SK-N-SH (cell line): Measurements from ENCODE around the gene ASS1. TPM values are rescaled to one million over a fixed set of nuclear protein-coding genes. Genes with fewer than 3 reads are reported as not detected.

Source experiments
- CTCF ChIA-PET: fragments of 300-600, 350-600 bp; formaldehyde crosslinking; extraction: SDS; loops from one replicate; lab custom pipeline; 2021; lab: Yijun Ruan, JAX
- POLR2A ChIA-PET: fragments of 350-600 bp; sonication (Branson Sonifier 250); formaldehyde crosslinking; extraction: SDS; loops from one replicate; lab custom pipeline; 2020; ENCODE audit warnings: antibody characterized with exemption, inconsistent platforms; lab: Yijun Ruan, JAX
- DNase-seq: peaks from one replicate; pipeline ENCODE4 v3.0.0; 2012
- H2AFZ ChIP-seq: fragments of 200-600 bp; sonication (generic); 2 replicates; pipeline ENCODE4 v1.8.1; 2016; ENCODE audit warnings: antibody characterized with exemption, mild to moderate bottlenecking, low read depth
- H3F3A ChIP-seq: fragments of 200-600 bp; sonication (generic); replicated peaks from 2 replicates; pipeline ENCODE3; 2016; ENCODE audit warnings: antibody characterized with exemption, mild to moderate bottlenecking; ENCODE audit not compliant: insufficient read depth
- H3K27ac ChIP-seq, 2 experiments: fragments of 200-500 bp in 1 of 2; fragments of 200-600 bp in 1 of 2; sonication (Bioruptor generic) in 1 of 2; sonication (generic), shearing (Covaris generic) in 1 of 2; 2 replicates each; pipeline versions ENCODE4 v1.5.1 to v1.6.1; 2014 to 2016; ENCODE audit warnings: low read depth in 2 of 2, inconsistent platforms in 1 of 2, low read length in 1 of 2, mild to moderate bottlenecking in 1 of 2, mixed read lengths in 1 of 2
- H3K27me3 ChIP-seq: fragments of 200-600 bp; sonication (generic), shearing (Covaris generic); 2 replicates; pipeline ENCODE4 v1.6.1; 2016; ENCODE audit warnings: mixed run types; ENCODE audit not compliant: insufficient read depth
- H3K36me3 ChIP-seq, 2 experiments: fragments of 200-500 bp in 1 of 2; fragments of 200-600 bp in 1 of 2; sonication (Bioruptor generic) in 1 of 2; sonication (generic) in 1 of 2; replicated peaks in 1 of 2; 2 replicates each; pipeline versions ENCODE3 to v1.5.1; 2014 to 2016; ENCODE audit warnings: low read length in 1 of 2, mild to moderate bottlenecking in 1 of 2; ENCODE audit not compliant: insufficient read depth in 2 of 2, control insufficient read depth in 1 of 2
- H3K4me1 ChIP-seq, 2 experiments: fragments of 200-500 bp in 1 of 2; fragments of 200-600 bp in 1 of 2; sonication (Bioruptor generic) in 1 of 2; sonication (generic), shearing (Covaris generic) in 1 of 2; 2 replicates each; pipeline versions ENCODE4 v1.5.1 to v1.6.1; 2014 to 2016; ENCODE audit warnings: low read depth in 1 of 2, low read length in 1 of 2, mixed run types in 1 of 2; ENCODE audit not compliant: insufficient read depth in 2 of 2, control insufficient read depth in 1 of 2
- H3K4me2 ChIP-seq: fragments of 200-600 bp; sonication (generic), shearing (Covaris generic); 2 replicates; pipeline ENCODE4 v1.6.1; 2017; ENCODE audit warnings: mixed run types
- H3K4me3 ChIP-seq, 2 experiments: fragments of 200-500 bp in 1 of 2; fragments of 200-600 bp in 1 of 2; sonication (Bioruptor generic) in 1 of 2; sonication (generic), shearing (Covaris generic) in 1 of 2; 2 replicates each; pipeline versions ENCODE4 v1.5.1 to v1.8.1; 2014 to 2016; ENCODE audit warnings: low read depth in 2 of 2, inconsistent platforms in 1 of 2, low read length in 1 of 2, mild to moderate bottlenecking in 1 of 2, mixed read lengths in 1 of 2, moderate library complexity in 1 of 2
- H3K79me2 ChIP-seq: fragments of 200-600 bp; sonication (generic); 2 replicates; pipeline ENCODE4 v1.8.1; 2017; ENCODE audit warnings: mild to moderate bottlenecking; ENCODE audit not compliant: insufficient read depth
- H3K9ac ChIP-seq: fragments of 200-600 bp; sonication (generic); 2 replicates; pipeline ENCODE4 v1.6.1; 2017; ENCODE audit warnings: mixed run types
- H3K9me2 ChIP-seq: fragments of 200-600 bp; sonication (generic); 2 replicates; pipeline ENCODE4 v1.6.1; 2017; ENCODE audit warnings: mixed run types
- H3K9me3 ChIP-seq: fragments of 200-600 bp; sonication (generic); 2 replicates; pipeline ENCODE4 v1.6.1; 2017; ENCODE audit warnings: mixed run types, mild to moderate bottlenecking, moderate library complexity
- H4K20me1 ChIP-seq: fragments of 200-600 bp; sonication (generic); 2 replicates; pipeline ENCODE4 v1.6.1; 2017; ENCODE audit warnings: mild to moderate bottlenecking, mixed run types; ENCODE audit not compliant: insufficient read depth
- ELF1 ChIP-seq: IDR thresholded peaks from 2 replicates; pipeline ENCODE4 v1.4.0; 2012
- EP300 ChIP-seq, 2 experiments: IDR thresholded peaks; 2 replicates each; pipeline versions ENCODE4 v1.4.0 to v1.6.1; 2012; ENCODE audit warnings: borderline replicate concordance in 1 of 2, low read depth in 1 of 2, low read length in 1 of 2
- EZH2phosphoT487 ChIP-seq: fragments of 200-600 bp; sonication (generic); IDR thresholded peaks from 2 replicates; pipeline ENCODE4 v1.6.1; 2017; ENCODE audit warnings: low read depth, mixed run types, mild to moderate bottlenecking, antibody characterized with exemption, moderate library complexity, borderline replicate concordance
- FOSL2 ChIP-seq: IDR thresholded peaks from 2 replicates; pipeline ENCODE4 v1.4.0; 2012; ENCODE audit warnings: low read depth, mild to moderate bottlenecking, moderate library complexity, borderline replicate concordance
- FOXJ3 ChIP-seq: sonication (generic); formaldehyde crosslinking; IDR thresholded peaks from 2 replicates; pipeline ENCODE4 v1.5.1; 2020; ENCODE audit warnings: mild to moderate bottlenecking, missing genetic modification reagents
- GABPA ChIP-seq: IDR thresholded peaks from 2 replicates; pipeline ENCODE4 v1.4.0; 2012; ENCODE audit warnings: low read depth, mild to moderate bottlenecking
- GATA2 ChIP-seq: sonication (generic); formaldehyde crosslinking; IDR thresholded peaks from 2 replicates; pipeline ENCODE4 v1.5.0; 2020; ENCODE audit warnings: mild to moderate bottlenecking, missing genetic modification reagents
- JUND ChIP-seq: IDR thresholded peaks from 2 replicates; pipeline ENCODE4 v1.4.0; 2012
- MXI1 ChIP-seq: IDR thresholded peaks from 2 replicates; pipeline ENCODE4 v1.6.1; 2012; ENCODE audit warnings: mild to moderate bottlenecking, low read depth, low read length, improper control_type of control experiment
- NRF1 ChIP-seq: IDR thresholded peaks from 2 replicates; pipeline ENCODE4 v1.6.1; 2012; ENCODE audit warnings: low read depth, mild to moderate bottlenecking, low read length
- RAD21 ChIP-seq: IDR thresholded peaks from 2 replicates; pipeline ENCODE4 v1.6.1; 2012; ENCODE audit warnings: mild to moderate bottlenecking, low read length
- RCOR1 ChIP-seq: fragments of 150-350 bp; IDR thresholded peaks from 2 replicates; pipeline ENCODE4 v1.6.1; 2017; ENCODE audit warnings: antibody characterized with exemption, low read length
- RFX5 ChIP-seq: IDR thresholded peaks from 2 replicates; pipeline ENCODE4 v1.6.1; 2012; ENCODE audit warnings: mild to moderate bottlenecking, improper control_type of control experiment, low read length
- RXRA ChIP-seq: IDR thresholded peaks from 2 replicates; pipeline ENCODE4 v1.4.0; 2012; ENCODE audit warnings: low read depth, mild to moderate bottlenecking, borderline replicate concordance
- SIN3A ChIP-seq: IDR thresholded peaks from 2 replicates; pipeline ENCODE4 v1.6.1; 2012; ENCODE audit warnings: low read depth, mild to moderate bottlenecking, low read length, moderate library complexity, borderline replicate concordance
- SMC3 ChIP-seq: IDR thresholded peaks from 2 replicates; pipeline ENCODE4 v1.6.1; 2012; ENCODE audit warnings: low read depth, low read length, improper control_type of control experiment
- TAF1 ChIP-seq: IDR thresholded peaks from 2 replicates; pipeline ENCODE4 v1.6.1; 2012; ENCODE audit warnings: low read depth, mild to moderate bottlenecking, low read length, moderate library complexity, borderline replicate concordance
- YY1 ChIP-seq: IDR thresholded peaks from 2 replicates; pipeline ENCODE4 v1.4.0; 2012; ENCODE audit warnings: low read depth, mild to moderate bottlenecking
- WGBS: methylation state at CpG from one replicate; pipeline ENCODE4 v1.1.6; 2017; ENCODE audit warnings: low lambda C conversion rate; 5-methylcytosine and 5-hydroxymethylcytosine counted together
- polyA plus RNA-seq, 3 experiments: library from polyadenylated mRNA; depleted of rRNA; stranded (reverse); fragments of >200 nt; gene quantifications; 2 replicates each; pipeline ENCODE4 v1.2.3, GENCODE V29; 2012
- TF ChIP-seq, protein P1 (sequence below): IDR thresholded peaks from 2 replicates; pipeline ENCODE4 v1.4.0; 2012; ENCODE audit warnings: low read depth, borderline replicate concordance
- TF ChIP-seq, protein P2 (sequence below): IDR thresholded peaks from 2 replicates; pipeline ENCODE4 v1.4.0; 2012; ENCODE audit warnings: low read depth, borderline replicate concordance
- TF ChIP-seq, protein P3 (sequence below): IDR thresholded peaks from 2 replicates; pipeline ENCODE4; 2012
- TF ChIP-seq, protein P4 (sequence below): fragments of 200-600 bp; sonication (generic); IDR thresholded peaks from 2 replicates; pipeline ENCODE4 v1.6.1; 2017; ENCODE audit warnings: antibody characterized with exemption, mild to moderate bottlenecking, moderate library complexity

Gene ASS1
- polyA plus RNA-seq, 1 of the 3 experiments (the other 2 are of a cell fraction): 0.59 TPM

DNA sequence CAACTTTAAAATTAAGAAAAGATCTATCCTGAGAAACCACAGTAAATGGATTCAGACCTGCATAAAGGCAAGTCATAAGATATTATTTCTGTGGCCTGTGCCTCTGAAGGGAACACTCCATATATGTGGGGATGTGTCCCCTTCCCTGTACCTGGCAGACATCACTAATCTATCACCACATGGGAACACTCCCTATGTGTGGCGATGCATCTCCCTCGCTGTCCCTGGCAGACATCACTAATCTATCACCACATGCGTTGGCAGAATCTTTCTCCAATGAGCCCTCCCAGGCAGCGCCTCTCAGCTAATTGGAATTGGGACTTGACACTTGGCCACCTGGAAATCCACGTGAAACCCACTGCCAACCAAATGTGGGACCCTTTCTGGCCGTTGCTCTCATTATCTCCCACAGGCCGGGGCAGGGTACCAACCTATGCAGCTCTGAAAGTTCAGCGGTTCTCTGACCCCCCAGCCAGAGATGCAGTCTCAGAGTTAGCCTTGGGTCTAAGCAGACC lies 25.2 kb upstream of the ASS1 start:
- H3K9me3 ChIP-seq: no peaks in the 10 kb centered on the region
- no peaks in the 10 kb centered on the region for H3K36me3 ChIP-seq
- H3F3A ChIP-seq: peaks cover 6% of the 10 kb centered on the region
- no peak overlapping the region for H3K4me2 ChIP-seq
- no peak overlapping the region for H3K4me3 ChIP-seq
- ChIA-PET CTCF (interaction anchor here (0.6 to 1.0 kb wide), 2 partner anchors 9 to 43 kb away, joined by 3 to 4 read pairs; no protein-coding TSS in a partner anchor), POLR2A (interaction anchor here (1.5 kb wide), 1 partner anchor 20 kb away, joined by 3 read pairs; no protein-coding TSS in a partner anchor)
- H3K9me2 ChIP-seq: no peaks in the 10 kb centered on the region
- WGBS: 96% methylated on average over 8 of the region's 8 CpGs
- DNase-seq: no peak
- TF ChIP-seq GABPA (no peak), RXRA (no peak), GATA2 (CRISPR knock-in tag) (no peak), FOXJ3 (CRISPR knock-in tag) (no peak), SIN3A (no peak), NRF1 (no peak), TAF1 (no peak), ELF1 (no peak), YY1 (no peak), MXI1 (no peak), SMC3 (no peak), RAD21 (no peak), JUND (no peak)
- TF ChIP-seq, protein P1, sequence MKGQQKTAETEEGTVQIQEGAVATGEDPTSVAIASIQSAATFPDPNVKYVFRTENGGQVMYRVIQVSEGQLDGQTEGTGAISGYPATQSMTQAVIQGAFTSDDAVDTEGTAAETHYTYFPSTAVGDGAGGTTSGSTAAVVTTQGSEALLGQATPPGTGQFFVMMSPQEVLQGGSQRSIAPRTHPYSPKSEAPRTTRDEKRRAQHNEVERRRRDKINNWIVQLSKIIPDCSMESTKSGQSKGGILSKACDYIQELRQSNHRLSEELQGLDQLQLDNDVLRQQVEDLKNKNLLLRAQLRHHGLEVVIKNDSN: no peak
- no peaks in the 10 kb centered on the region for H3K79me2 ChIP-seq
- H3K27ac ChIP-seq: no peak overlapping the region; a peak in 1 of 4 replicates
- no peak overlapping the region for H2AFZ ChIP-seq
- H3K9ac ChIP-seq: no peak overlapping the region
- H4K20me1 ChIP-seq: no peaks in the 10 kb centered on the region
- peaks cover 21 to 52% of the 10 kb centered on the region in 2 experiments for H3K4me1 ChIP-seq
- no peaks in the 10 kb centered on the region; the same call in 1 of the 2 replicates for H3K27me3 ChIP-seq

DNA sequence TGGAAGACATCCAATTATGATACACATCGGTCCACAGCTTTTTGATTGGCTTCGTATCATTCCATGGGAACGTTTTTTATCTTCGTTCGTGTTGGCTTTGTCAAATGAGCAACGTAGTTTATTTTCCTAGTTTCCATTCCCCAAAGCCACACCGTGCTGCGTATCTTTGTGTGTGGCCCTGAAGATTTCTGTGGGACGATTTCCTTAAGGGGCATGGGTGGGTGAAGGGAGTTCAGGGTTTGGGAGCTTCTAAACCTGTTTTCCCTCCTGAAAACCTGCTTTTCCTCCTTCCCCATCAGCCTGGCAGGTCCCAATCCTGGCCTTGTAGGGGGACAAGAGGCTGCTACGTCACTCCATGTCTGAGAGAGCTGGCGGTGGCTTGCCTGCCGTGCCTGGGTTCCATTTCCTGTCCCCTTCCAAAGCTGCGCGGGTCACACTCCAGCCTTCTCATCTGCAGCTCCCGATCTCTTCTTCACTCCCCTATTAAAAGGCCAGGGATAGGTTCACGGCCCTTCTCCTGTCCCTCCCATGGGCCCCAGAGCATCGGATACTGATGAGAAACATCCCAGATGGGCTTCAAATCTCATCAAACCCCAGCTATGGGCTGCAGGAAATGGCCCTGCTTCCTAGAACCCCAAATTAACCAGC lies 23.5 kb upstream of the ASS1 start:
- Histone ChIP-seq H3K27me3 (no peaks in the 10 kb centered on the region; the same call in 1 of the 2 replicates), H3K36me3 (no peaks in the 10 kb centered on the region), H3K9me3 (no peaks in the 10 kb centered on the region), H3K79me2 (no peaks in the 10 kb centered on the region), H2AFZ (no peak overlapping the region), H3K4me2 (peak overlapping the region; percentile 46; the same call in 1 of the 2 replicates), H3K4me1 (peaks cover 21 to 55% of the 10 kb centered on the region in 2 experiments), H3K9ac (no peak overlapping the region), H4K20me1 (no peaks in the 10 kb centered on the region), H3F3A (peaks cover 6% of the 10 kb centered on the region), H3K4me3 (no peak overlapping the region; a peak in 1 of 4 replicates), H3K9me2 (no peaks in the 10 kb centered on the region), H3K27ac (peak overlapping the region in 1 of 2 experiments; percentile 98; a peak in 2 of 4 replicates)
- ChIA-PET POLR2A (interaction anchor here (1.2 to 1.5 kb wide), 3 partner anchors 21 to 185 kb away, joined by 3 read pairs; no protein-coding TSS in a partner anchor), CTCF (interaction anchor here (0.9 to 2.2 kb wide), 11 partner anchors 12 to 285 kb away, joined by 3 to 8 read pairs (median 3); no protein-coding TSS in a partner anchor)
- WGBS: 49% methylated on average over 17 of the region's 17 CpGs
- DNase-seq: peak; percentile 86
- TF ChIP-seq EP300 (IDR thresholded peaks at IDR 0.05; ENCODE audit: borderline replicate concordance in 1 of 2, low read depth in 1 of 2, low read length in 1 of 2) (no peak), NRF1 (0 out of 2 replicates have a peak, but pooled peaks have one; percentile 6), EZH2phosphoT487 (no peak), RCOR1 (no peak), FOSL2 (no peak), RFX5 (no peak), SIN3A (no peak), MXI1 (0 out of 2 replicates have a peak, but pooled peaks have one; percentile 54)
- TF ChIP-seq, protein P2, sequence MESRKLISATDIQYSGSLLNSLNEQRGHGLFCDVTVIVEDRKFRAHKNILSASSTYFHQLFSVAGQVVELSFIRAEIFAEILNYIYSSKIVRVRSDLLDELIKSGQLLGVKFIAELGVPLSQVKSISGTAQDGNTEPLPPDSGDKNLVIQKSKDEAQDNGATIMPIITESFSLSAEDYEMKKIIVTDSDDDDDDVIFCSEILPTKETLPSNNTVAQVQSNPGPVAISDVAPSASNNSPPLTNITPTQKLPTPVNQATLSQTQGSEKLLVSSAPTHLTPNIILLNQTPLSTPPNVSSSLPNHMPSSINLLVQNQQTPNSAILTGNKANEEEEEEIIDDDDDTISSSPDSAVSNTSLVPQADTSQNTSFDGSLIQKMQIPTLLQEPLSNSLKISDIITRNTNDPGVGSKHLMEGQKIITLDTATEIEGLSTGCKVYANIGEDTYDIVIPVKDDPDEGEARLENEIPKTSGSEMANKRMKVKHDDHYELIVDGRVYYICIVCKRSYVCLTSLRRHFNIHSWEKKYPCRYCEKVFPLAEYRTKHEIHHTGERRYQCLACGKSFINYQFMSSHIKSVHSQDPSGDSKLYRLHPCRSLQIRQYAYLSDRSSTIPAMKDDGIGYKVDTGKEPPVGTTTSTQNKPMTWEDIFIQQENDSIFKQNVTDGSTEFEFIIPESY: no peak
- TF ChIP-seq, protein P3, sequence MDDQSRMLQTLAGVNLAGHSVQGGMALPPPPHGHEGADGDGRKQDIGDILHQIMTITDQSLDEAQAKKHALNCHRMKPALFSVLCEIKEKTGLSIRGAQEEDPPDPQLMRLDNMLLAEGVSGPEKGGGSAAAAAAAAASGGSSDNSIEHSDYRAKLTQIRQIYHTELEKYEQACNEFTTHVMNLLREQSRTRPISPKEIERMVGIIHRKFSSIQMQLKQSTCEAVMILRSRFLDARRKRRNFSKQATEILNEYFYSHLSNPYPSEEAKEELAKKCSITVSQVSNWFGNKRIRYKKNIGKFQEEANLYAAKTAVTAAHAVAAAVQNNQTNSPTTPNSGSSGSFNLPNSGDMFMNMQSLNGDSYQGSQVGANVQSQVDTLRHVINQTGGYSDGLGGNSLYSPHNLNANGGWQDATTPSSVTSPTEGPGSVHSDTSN: no peak
- TF ChIP-seq, protein P4, sequence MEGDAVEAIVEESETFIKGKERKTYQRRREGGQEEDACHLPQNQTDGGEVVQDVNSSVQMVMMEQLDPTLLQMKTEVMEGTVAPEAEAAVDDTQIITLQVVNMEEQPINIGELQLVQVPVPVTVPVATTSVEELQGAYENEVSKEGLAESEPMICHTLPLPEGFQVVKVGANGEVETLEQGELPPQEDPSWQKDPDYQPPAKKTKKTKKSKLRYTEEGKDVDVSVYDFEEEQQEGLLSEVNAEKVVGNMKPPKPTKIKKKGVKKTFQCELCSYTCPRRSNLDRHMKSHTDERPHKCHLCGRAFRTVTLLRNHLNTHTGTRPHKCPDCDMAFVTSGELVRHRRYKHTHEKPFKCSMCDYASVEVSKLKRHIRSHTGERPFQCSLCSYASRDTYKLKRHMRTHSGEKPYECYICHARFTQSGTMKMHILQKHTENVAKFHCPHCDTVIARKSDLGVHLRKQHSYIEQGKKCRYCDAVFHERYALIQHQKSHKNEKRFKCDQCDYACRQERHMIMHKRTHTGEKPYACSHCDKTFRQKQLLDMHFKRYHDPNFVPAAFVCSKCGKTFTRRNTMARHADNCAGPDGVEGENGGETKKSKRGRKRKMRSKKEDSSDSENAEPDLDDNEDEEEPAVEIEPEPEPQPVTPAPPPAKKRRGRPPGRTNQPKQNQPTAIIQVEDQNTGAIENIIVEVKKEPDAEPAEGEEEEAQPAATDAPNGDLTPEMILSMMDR: no peak
